Lower lobe of right lung (tissue), 2 donors: ENCODE measurements around the gene DDR2. TPM values are rescaled to one million over a fixed set of nuclear protein-coding genes. Genes with fewer than 3 reads are reported as not detected.
"Not testable (repeated sequence)": the region's sequence is repeated elsewhere in the genome, so short reads cannot be mapped to it uniquely, and the experiment has no call there.

Source experiments
- ATAC-seq, 2 donors: fragments of 200-7000 bp; cut with Tn5 transposase; one replicate each; pipeline ENCODE4 v1.9.1; 2020 to 2022; ENCODE audit warnings: mild to moderate bottlenecking in 2 of 2, moderate library complexity in 2 of 2
- DNase-seq: peaks from one replicate; pipeline ENCODE4 v3.0.0-alpha.2; 2020
- H3K27ac ChIP-seq: fragments of 200-600 bp; one replicate; pipeline ENCODE4 v1.8.0; 2022
- H3K27me3 ChIP-seq: fragments of 200-600 bp; one replicate; pipeline ENCODE4 v1.8.0; 2022; ENCODE audit warnings: low read depth
- H3K36me3 ChIP-seq: fragments of 200-600 bp; one replicate; pipeline ENCODE4 v1.8.0; 2022; ENCODE audit warnings: mild to moderate bottlenecking
- H3K4me1 ChIP-seq: fragments of 200-600 bp; one replicate; pipeline ENCODE4 v1.8.0; 2022
- H3K4me3 ChIP-seq: fragments of 200-600 bp; one replicate; pipeline ENCODE4 v1.8.0; 2022; ENCODE audit warnings: mild to moderate bottlenecking
- H3K9me3 ChIP-seq: fragments of 200-600 bp; one replicate; pipeline ENCODE4 v1.8.0; 2022
- intact Hi-C: fragments of 100-400 bp; cut with DNase I; formaldehyde crosslinking; loops from one replicate; pipeline ENCODE4 v1.11.0; 2022
- total RNA-seq: library from RNA; stranded (reverse); fragmentation: NEBNext Ultra II Directional; extraction: Animal tissue kit (Norgen Biotek cat#: 25700); gene quantifications from one replicate; pipeline ENCODE4 v1.2.1, GENCODE V29; 2021
- TF ChIP-seq, protein P1 (sequence below): fragments of 200-600 bp; IDR thresholded peaks from one replicate; pipeline ENCODE4 v1.8.0; 2022; ENCODE audit warnings: antibody characterized with exemption, mild to moderate bottlenecking
- donor health status: DM: no; HTN: yes; CAD: no; lungs with severe emphysema.

DDR2 gene
- total RNA-seq, 1 donor from 2014 or later = 47.0 TPM

- intact Hi-C loops = no loop called here
- TF ChIP-seq, protein P1, sequence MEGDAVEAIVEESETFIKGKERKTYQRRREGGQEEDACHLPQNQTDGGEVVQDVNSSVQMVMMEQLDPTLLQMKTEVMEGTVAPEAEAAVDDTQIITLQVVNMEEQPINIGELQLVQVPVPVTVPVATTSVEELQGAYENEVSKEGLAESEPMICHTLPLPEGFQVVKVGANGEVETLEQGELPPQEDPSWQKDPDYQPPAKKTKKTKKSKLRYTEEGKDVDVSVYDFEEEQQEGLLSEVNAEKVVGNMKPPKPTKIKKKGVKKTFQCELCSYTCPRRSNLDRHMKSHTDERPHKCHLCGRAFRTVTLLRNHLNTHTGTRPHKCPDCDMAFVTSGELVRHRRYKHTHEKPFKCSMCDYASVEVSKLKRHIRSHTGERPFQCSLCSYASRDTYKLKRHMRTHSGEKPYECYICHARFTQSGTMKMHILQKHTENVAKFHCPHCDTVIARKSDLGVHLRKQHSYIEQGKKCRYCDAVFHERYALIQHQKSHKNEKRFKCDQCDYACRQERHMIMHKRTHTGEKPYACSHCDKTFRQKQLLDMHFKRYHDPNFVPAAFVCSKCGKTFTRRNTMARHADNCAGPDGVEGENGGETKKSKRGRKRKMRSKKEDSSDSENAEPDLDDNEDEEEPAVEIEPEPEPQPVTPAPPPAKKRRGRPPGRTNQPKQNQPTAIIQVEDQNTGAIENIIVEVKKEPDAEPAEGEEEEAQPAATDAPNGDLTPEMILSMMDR = no peak
- ATAC-seq = no peak
- H3K27ac ChIP-seq = no peak overlapping the region
- H3K36me3 ChIP-seq = peaks cover 83% of the 10 kb centered on the region
- H3K4me1 ChIP-seq = no peaks in the 10 kb centered on the region
- no peak overlapping the region for H3K4me3 ChIP-seq
- no peaks in the 10 kb centered on the region for H3K9me3 ChIP-seq
- no peak for DNase-seq
- no peaks in the 10 kb centered on the region for H3K27me3 ChIP-seq
Measured at GRCh38 chr1:162590686-162591085, 41.6 kb upstream of the DDR2 start.

DNA sequence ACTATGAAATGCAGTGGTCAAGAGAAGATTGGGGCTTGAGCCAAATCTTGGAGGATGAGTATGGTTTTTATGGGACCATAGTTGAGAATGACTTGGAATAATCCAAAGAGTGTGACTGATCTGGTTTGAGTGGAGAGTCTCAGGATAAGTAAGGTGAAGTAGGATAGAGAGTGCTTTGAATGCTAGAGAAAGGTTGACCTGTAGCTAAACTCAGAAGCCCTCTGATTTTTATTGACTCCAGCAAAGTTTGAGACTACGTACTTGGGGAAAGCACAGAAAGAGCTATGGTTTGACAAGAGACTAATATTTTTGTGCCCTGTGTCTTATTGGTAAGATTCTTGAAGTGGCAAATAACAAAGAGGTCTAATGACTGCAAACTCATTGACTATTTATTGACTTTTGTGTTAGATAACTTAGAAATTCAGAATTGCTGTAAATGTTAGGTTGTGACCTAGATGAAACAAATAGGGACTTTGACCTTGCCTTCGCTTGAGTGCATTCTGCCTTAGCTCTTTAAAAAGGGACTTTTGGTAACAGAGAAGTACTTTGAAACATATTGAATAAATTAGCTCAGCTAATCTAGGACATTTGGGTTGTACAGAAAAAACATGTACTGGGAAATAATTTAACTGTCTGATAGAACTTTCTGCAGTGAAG is 35.6 kb upstream of the DDR2 start:
- ATAC-seq (no peak), DNase-seq (no peak)
- intact Hi-C loops = no loop called here
- Histone ChIP-seq H3K9me3 (no peaks in the 10 kb centered on the region), H3K4me1 (no peaks in the 10 kb centered on the region), H3K36me3 (peaks cover 87% of the 10 kb centered on the region), H3K4me3 (no peak overlapping the region), H3K27me3 (no peaks in the 10 kb centered on the region), H3K27ac (no peak overlapping the region)
- TF ChIP-seq, protein P1 = no peak

DNA sequence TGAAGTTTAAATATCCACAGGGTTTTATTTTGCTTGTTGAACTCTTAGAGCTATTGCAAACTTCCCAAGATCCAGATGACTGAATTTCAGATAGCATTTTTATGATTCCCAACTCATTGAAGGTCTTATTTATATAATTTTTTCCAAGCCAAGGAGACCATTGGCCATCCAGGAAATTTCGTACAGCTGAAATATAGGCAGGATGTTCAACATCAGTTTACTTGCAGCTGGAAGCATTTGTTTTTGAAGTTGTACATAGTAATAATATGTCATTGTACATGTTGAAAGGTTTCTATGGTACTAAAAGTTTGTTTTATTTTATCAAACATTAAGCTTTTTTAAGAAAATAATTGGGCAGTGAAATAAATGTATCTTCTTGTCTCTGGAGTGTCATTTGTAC is 32.8 kb upstream of the DDR2 start:
- H3K27me3 ChIP-seq = no peaks in the 10 kb centered on the region
- H3K36me3 ChIP-seq = peaks cover 66% of the 10 kb centered on the region
- H3K4me3 ChIP-seq = no peak overlapping the region
- no peak for DNase-seq
- ATAC-seq = no peak
- TF ChIP-seq, protein P1 = no peak
- intact Hi-C loops = no loop called here
- no peak overlapping the region for H3K27ac ChIP-seq
- H3K4me1 ChIP-seq = no peaks in the 10 kb centered on the region
- H3K9me3 ChIP-seq = no peaks in the 10 kb centered on the region

DNA sequence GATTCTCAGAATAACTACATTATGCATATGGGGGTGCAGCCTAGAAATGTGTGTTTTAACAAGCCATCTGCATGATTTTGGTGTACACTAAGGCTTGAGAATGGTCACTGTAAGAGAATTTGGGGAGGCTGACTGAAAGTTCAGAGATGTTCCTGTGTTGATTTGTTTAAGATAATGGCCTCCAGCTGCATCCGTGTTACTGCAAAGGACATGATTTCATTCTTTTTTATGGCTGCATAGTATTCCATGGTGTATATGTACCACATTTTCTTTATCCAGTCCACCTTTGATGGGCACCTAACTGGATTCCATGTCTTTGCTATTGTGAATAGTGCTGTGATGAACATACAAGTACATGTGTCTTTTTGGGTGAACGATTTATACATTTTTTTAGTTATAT is 29.1 kb upstream of the DDR2 start:
- ATAC-seq, intact Hi-C loops, H3K27ac ChIP-seq: not testable (repeated sequence)

DNA sequence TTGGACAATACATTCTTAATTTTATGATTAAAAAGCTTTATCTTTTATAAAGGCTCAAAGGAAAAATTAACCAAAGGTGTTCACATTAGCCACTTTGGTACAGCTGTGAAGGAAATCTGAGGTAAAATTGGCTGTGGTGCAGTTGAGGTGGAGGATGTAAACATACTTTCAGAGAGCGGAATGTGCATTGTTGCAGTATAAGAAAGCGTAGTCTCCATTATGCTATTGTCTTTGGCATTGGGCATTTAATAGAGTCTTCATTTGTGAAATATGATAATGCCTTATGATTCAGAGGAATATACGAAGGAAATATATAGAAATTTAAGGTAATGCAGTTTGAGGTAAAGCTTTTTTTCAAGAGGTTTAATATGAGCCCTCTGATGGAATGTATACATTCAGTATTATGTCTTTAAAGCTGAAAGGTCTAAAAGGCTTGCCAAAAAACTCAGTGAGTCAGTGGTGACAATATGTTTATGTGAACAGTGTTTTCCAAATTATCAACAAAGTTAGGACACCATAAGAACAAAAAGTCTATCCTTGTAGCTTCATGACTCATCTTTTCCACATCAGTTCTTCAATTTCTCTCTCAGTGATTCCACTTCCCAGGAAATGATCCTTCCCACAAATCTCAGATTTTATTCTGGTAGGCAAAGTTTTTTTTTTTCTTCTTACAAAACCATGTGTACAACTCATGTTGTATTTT is 26.9 kb upstream of the DDR2 start:
- TF ChIP-seq, protein P1 = no peak
- no peaks in the 10 kb centered on the region for H3K27me3 ChIP-seq
- H3K4me3 ChIP-seq = no peak overlapping the region
- no peak overlapping the region for H3K27ac ChIP-seq
- ATAC-seq (no peak), DNase-seq (no peak)
- no peaks in the 10 kb centered on the region for H3K9me3 ChIP-seq
- H3K36me3 ChIP-seq = peaks cover 16% of the 10 kb centered on the region
- intact Hi-C loops = no loop called here
- H3K4me1 ChIP-seq = no peaks in the 10 kb centered on the region

More for the DNA sequence above, 29.1 kb upstream of the DDR2 start:
- H3K9me3 ChIP-seq, H3K4me3 ChIP-seq, H3K27me3 ChIP-seq, H3K4me1 ChIP-seq, DNase-seq: not testable (repeated sequence)
- H3K36me3 ChIP-seq = peaks cover 36% of the 10 kb centered on the region

DNA sequence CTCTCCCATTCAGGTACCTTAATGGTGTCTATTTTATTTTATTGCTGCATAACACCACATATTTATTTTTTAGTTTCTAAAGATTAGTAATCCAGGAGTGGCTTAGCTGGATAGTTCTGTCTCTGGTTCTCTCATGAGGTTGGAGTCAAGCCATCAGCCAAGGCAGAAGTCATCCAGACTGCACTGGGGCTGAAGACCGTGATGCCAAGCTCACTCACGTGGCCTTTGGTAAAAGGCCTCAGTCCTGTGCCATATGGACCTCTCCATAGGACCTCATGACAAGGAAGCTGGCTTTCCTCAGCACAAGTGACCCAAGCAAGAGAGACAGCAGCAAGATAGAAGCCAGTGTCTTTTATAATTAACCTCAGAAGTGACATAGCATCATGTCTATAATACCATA is 23.0 kb upstream of the DDR2 start:
- TF ChIP-seq, protein P1 = no peak
- H3K4me1 ChIP-seq = peaks cover 11% of the 10 kb centered on the region
- no peaks in the 10 kb centered on the region for H3K9me3 ChIP-seq
- H3K27me3 ChIP-seq = no peaks in the 10 kb centered on the region
- intact Hi-C loops = no loop called here
- no peak overlapping the region for H3K4me3 ChIP-seq
- no peaks in the 10 kb centered on the region for H3K36me3 ChIP-seq
- H3K27ac ChIP-seq = no peak overlapping the region
- ATAC-seq = no peak
- DNase-seq = no peak
